Common myeloid progenitor, CD34-positive (primary cell): ENCODE measurements around the gene IRF9.

Experiments
- CTCF ChIA-PET: fragments of 350-600 bp; sonication (Branson Sonifier 250); formaldehyde crosslinking; loops from one replicate; lab custom pipeline; 2021; ENCODE audit warnings: antibody characterized with exemption; lab: Charles Lee
- POLR2A ChIA-PET: fragments of 350-600 bp; sonication (Branson Sonifier 250); formaldehyde crosslinking; loops from one replicate; lab custom pipeline; 2021; ENCODE audit warnings: antibody characterized with exemption; lab: Charles Lee
- DNase-seq, 3 donors: peaks; one replicate each; pipeline versions ENCODE4 v3.0.0 to v3.0.0-alpha.2; 2013
- H3K27ac ChIP-seq, 2 experiments: 1 replicate in 1 of 2; 2 replicates in 1 of 2; pipeline ENCODE4 v1.7.0; 2013; ENCODE audit warnings: inconsistent platforms in 2 of 2, low read length in 2 of 2, mild to moderate bottlenecking in 2 of 2, low read depth in 1 of 2, moderate library complexity in 1 of 2; ENCODE audit not compliant: severe bottlenecking in 2 of 2, insufficient read depth in 1 of 2, poor library complexity in 1 of 2
- H3K27me3 ChIP-seq, 5 experiments: replicated peaks in 2 of 5; 1 replicate in 3 of 5; 2 replicates in 2 of 5; pipeline versions ENCODE4 v1.6.1 to v1.7.0; 2013; ENCODE audit warnings: low read length in 4 of 5, mild to moderate bottlenecking in 2 of 5, moderate library complexity in 2 of 5, inconsistent platforms in 1 of 5; ENCODE audit not compliant: insufficient read depth in 5 of 5, control insufficient read depth in 4 of 5
- H3K36me3 ChIP-seq, 4 experiments: 1 replicate in 2 of 4; 2 replicates in 2 of 4; pipeline versions ENCODE4 v1.6.1 to v1.7.0; 2013; ENCODE audit warnings: low read length in 3 of 4, control low read depth in 1 of 4, mild to moderate bottlenecking in 1 of 4; ENCODE audit not compliant: control insufficient read depth in 4 of 4, insufficient read depth in 4 of 4
- H3K4me1 ChIP-seq, 4 experiments: 1 replicate in 3 of 4; 2 replicates in 1 of 4; pipeline versions ENCODE4 v1.6.1 to v1.7.1; 2013; ENCODE audit warnings: low read length in 3 of 4, mild to moderate bottlenecking in 3 of 4, control low read depth in 1 of 4, inconsistent platforms in 1 of 4, moderate library complexity in 1 of 4; ENCODE audit not compliant: control insufficient read depth in 4 of 4, insufficient read depth in 4 of 4; ENCODE audit errors: control extremely low read depth in 1 of 4
- H3K4me3 ChIP-seq, 7 experiments: 1 replicate in 4 of 7; 2 replicates in 3 of 7; pipeline versions ENCODE4 v1.5.1 to v1.7.0; 2013; ENCODE audit warnings: mild to moderate bottlenecking in 7 of 7, low read length in 6 of 7, moderate library complexity in 6 of 7, inconsistent platforms in 2 of 7, low read depth in 2 of 7, control low read depth in 1 of 7; ENCODE audit not compliant: insufficient read depth in 4 of 7, control insufficient read depth in 1 of 7; ENCODE audit errors: extremely low read depth in 1 of 7
- H3K9me3 ChIP-seq, 5 experiments: 1 replicate in 4 of 5; 2 replicates in 1 of 5; pipeline versions ENCODE4 v1.6.1 to v1.7.1; 2013; ENCODE audit warnings: low read length in 4 of 5, mild to moderate bottlenecking in 2 of 5, inconsistent platforms in 1 of 5, low read depth in 1 of 5, moderate library complexity in 1 of 5; ENCODE audit not compliant: control insufficient read depth in 4 of 5, insufficient read depth in 2 of 5; ENCODE audit errors: control extremely low read depth in 1 of 5
- WGBS: methylation state at CpG from one replicate; pipeline ENCODE4 v1.1.5; 2013; ENCODE audit not compliant: insufficient coverage; 5-methylcytosine and 5-hydroxymethylcytosine counted together

IRF9 gene

DNA sequence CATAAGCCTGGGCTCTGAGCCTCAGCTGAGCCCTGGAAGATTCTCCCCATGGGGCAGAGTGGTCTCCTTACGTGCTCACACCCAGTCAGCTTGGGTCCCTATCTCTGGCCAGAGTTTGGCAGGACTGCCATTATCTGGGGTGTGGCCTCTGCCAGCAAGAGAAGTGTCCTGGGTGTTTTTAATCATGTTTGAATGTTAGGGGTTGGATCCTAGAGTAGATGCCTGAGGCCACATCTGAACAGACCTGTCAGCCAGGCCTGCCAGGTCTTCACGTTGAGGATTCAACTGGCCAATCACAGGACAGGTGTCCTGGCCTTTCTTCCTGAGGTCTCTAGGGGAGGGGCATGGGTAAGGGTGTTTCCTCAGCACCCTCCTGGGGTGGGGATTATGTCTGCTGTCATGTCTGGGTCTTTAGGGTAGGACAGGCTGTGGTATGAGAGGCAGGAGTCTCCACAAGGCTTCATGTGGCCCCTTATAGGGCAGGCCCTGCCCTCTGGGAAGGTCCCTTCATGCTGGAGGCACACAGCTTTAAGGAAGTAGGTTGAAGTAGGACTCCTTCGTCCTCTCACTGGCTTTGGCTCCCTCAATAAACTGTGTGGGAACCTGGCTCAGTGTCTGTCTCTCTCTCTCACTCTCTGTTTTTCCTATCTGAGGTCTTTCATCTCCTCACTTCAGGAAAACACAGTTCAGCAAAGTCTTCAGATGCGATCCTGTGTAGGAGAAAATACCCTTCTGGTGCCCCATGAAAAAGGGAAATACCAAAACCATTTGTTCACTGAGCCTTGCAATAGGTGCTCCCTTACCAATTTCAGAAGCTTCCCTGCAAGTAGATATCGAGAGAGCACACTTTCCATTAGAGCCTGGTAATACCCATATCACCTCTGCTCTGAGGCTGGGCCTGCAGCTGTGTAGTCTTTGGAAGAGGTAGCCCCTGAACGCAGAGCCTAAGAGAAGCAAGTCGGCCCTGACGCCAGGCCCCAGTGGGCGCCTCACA lies 37.3 kb upstream of the IRF9 start:
- no peak overlapping the region for H3K4me3 ChIP-seq
- ChIA-PET POLR2A (interaction anchor here (1.8 kb wide), 1 partner anchor 8 kb away, joined by 5 read pairs; no protein-coding TSS in a partner anchor), CTCF (interaction anchor here (0.6 to 1.3 kb wide), 4 partner anchors 10 to 107 kb away, joined by 3 read pairs; partner anchors contain the start of gene IRF9)
- peaks cover 13 to 56% (median 41%) of the 10 kb centered on the region in 4 experiments for H3K36me3 ChIP-seq
- no peak for DNase-seq
- 92% methylated on average over 7 of the region's 9 CpGs for WGBS
- H3K27ac ChIP-seq, result peak overlapping the region in 1 of 2 experiments; percentile 14
- H3K9me3 ChIP-seq, result no peaks in the 10 kb centered on the region
- no peaks in the 10 kb centered on the region for H3K27me3 ChIP-seq
- H3K4me1 ChIP-seq, result no peaks in the 10 kb centered on the region

DNA sequence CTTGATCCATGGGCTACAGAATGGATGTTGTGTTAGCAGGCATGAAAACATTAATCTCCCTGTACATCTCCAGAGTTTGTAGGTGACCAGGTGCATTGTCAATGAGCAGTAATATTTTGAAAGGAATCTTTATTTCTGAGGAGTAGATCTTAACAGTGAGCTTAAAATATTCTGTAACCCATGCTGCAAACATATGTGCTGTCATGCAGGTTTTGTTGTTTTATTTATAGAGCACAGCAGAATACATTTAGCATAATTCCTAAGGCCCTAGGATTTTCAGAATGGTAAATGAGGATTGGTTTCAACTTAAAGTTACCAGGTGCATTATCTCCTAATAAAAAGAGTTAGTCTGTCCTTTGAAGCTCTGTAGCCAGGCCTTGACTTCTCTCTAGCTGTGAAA lies 34.1 kb upstream of the IRF9 start:
- ChIA-PET POLR2A (interaction anchor here (1.2 kb wide), 1 partner anchor 12 kb away, joined by 7 read pairs; the partner anchor contains the start of genes DCAF11 and NRL), CTCF (interaction anchor here (1.2 to 3.1 kb wide), 5 partner anchors 8 to 58 kb away, joined by 4 to 18 read pairs (median 5); partner anchors contain the start of genes DCAF11 and NRL)
- peaks cover 8 to 27% (median 17%) of the 10 kb centered on the region in 4 experiments for H3K36me3 ChIP-seq
- no peak overlapping the region for H3K27ac ChIP-seq
- DNase-seq, result no peak
- H3K9me3 ChIP-seq, result no peaks in the 10 kb centered on the region
- H3K27me3 ChIP-seq, result no peaks in the 10 kb centered on the region
- no peak overlapping the region for H3K4me3 ChIP-seq
- H3K4me1 ChIP-seq, result peaks cover 0 to 9% (median 4%) of the 10 kb centered on the region in 4 experiments

DNA sequence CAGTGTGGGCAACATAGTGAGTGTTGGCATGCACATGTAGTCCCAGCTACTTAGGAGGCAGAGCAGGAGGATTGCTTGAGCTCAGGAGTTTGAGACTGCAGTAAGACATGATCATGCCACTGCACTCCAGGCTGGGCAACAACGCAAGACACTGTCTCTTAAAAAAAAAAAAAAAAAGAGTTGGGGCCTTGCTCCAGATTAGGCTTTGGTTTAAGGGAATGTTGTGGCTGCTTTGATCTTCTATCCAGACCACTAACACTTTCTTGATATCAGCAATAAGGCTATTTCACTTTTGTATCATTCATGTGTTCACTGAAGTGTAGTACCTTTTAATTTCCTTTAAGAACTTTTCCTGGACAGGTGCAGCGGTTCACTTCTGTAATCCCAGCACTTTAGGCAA lies 33.4 kb upstream of the IRF9 start:
- CTCF ChIA-PET, result interaction anchor here (1.2 to 3.1 kb wide), 4 partner anchors 9 to 33 kb away, joined by 5 to 18 read pairs (median 8); partner anchors contain the start of genes DCAF11 and NRL
- POLR2A ChIA-PET, result no interaction called here

DNA sequence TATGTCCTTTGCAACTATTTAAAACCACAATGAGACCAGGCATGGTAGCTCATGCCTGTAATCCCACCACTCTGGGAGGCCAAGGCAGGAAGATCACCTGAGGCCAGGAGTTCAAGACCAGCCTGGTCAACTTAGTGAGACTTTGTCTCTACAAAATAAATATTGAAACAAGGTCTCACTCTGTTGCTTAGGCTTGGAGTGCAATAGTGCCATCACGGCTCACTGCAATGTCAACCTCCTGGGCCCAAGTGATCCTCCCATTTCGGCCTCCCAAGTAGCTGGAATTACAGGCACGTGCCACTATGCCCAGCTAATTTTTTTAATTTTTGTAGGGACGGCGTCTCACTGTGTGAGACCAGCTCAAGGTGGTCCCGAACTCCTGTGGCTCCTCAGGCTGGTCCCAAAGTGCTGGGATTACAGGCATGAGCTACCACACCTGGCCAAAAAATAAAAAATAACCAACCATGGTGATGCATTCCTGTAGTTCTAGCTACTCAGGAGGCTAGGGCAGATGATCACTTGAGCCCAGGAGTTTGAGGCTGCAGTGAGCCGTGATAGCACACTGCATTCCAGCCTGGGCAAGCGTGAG lies 31.6 kb upstream of the IRF9 start:
- no peaks in the 10 kb centered on the region for H3K27me3 ChIP-seq
- WGBS, result 96% methylated on average over 6 of the region's 8 CpGs
- ChIA-PET POLR2A (interaction anchor here (1.1 kb wide), 1 partner anchor 13 kb away, joined by 3 read pairs; no protein-coding TSS in a partner anchor), CTCF (interaction anchor here (1.6 to 5.7 kb wide), 2 partner anchors 12 to 20 kb away, joined by 4 to 46 read pairs; partner anchors contain the start of genes DCAF11 and NRL)
- peaks cover 0 to 1% (median 0%) of the 10 kb centered on the region in 4 experiments for H3K36me3 ChIP-seq
- no peak overlapping the region for H3K27ac ChIP-seq
- H3K9me3 ChIP-seq, result no peaks in the 10 kb centered on the region
- no peak overlapping the region for H3K4me3 ChIP-seq
- H3K4me1 ChIP-seq, result peaks cover 0 to 20% (median 10%) of the 10 kb centered on the region in 4 experiments
- no peak for DNase-seq

More for the DNA sequence above, 33.4 kb upstream of the IRF9 start:
- no peak overlapping the region for H3K27ac ChIP-seq
- peaks cover 0 to 16% (median 10%) of the 10 kb centered on the region in 4 experiments for H3K4me1 ChIP-seq
- H3K36me3 ChIP-seq, result peaks cover 7 to 19% (median 14%) of the 10 kb centered on the region in 4 experiments
- no peaks in the 10 kb centered on the region for H3K9me3 ChIP-seq
- no peak for DNase-seq
- no peaks in the 10 kb centered on the region for H3K27me3 ChIP-seq
- H3K4me3 ChIP-seq, result no peak overlapping the region
- WGBS, result 100% methylated on average over 2 of the region's 2 CpGs

DNA sequence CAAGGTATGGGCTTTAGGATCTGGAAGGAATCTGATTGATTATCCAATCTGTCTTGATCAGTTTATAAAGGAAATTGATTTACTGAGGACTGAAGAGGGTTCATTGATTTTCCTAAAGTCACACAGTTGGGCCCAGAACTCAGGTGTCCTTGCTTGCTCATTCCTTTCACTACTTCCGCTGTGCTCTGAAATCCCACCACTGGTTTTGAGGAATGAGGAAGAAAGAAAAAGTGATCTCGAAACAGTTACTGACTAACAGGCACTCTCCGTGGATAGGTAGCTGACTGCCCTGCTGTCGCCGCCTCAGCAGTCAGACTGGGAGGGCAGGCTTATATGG lies 30.7 kb upstream of the IRF9 start, which contains the start of gene FITM1:
Gene FITM1 (plus strand): TSS at position 280 of the 337 bp plus-strand sequence. CDS start 905 bp downstream, outside the sequence.
- no peaks in the 10 kb centered on the region for H3K36me3 ChIP-seq
- POLR2A ChIA-PET, result no interaction called here
- CTCF ChIA-PET, result interaction anchor here (1.6 to 5.7 kb wide), 2 partner anchors 13 to 21 kb away, joined by 4 to 46 read pairs; partner anchors contain the start of genes DCAF11 and NRL

DNA sequence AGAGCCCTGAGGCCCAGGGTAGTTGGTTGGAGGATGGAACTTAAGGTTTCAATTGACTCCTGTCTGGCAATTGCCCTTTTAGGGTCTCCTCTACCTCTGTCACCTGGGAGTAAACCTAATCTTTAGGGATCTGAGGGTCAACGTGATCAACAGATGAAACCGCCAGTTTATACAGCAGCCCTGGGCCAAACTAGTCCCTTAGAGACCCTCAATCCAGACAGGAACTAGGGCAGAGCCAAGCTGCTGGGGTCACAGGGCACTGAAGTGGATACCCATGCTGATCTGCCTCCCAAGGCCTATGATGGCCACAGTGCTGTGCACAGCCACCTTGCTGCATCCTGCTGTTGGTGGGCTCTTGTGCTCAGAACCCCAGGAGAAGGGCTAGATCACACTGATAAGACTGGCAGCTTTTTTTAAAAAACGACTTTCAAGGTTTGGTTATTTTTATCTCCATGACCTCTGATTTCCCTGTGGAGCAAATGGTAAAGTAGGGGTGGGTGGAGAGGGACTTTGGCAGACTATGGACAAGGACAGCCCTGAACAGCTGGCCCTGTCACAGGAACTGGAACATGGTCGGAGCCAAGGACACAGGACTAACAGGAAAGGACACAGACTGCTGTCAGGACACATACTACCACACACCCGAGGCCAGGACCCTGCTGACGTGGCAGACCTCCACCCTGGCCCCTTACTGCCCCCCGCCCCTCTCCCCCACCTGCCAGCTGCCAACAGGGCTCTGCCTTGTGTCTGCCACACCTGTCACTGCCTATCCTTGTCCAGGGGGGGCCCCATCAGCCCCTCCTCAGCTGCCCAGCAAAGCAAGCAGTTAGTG lies 30.1 kb upstream of the IRF9 start:
- Histone ChIP-seq H3K4me1 (peaks cover 0 to 26% (median 15%) of the 10 kb centered on the region in 4 experiments), H3K9me3 (no peaks in the 10 kb centered on the region), H3K36me3 (no peaks in the 10 kb centered on the region), H3K4me3 (no peak overlapping the region), H3K27me3 (no peaks in the 10 kb centered on the region), H3K27ac (no peak overlapping the region)
- ChIA-PET POLR2A (no interaction called here), CTCF (interaction anchor here (1.6 to 5.7 kb wide), 4 partner anchors 10 to 29 kb away, joined by 4 to 46 read pairs (median 10); partner anchors contain the start of genes DCAF11, EMC9, IRF9 and NRL)
- no peak for DNase-seq
- 88% methylated on average over 7 of the region's 7 CpGs for WGBS

More for the DNA sequence above, 30.7 kb upstream of the IRF9 start, which contains the start of gene FITM1:
- Histone ChIP-seq H3K4me1 (peaks cover 0 to 22% (median 12%) of the 10 kb centered on the region in 4 experiments), H3K27me3 (no peaks in the 10 kb centered on the region), H3K9me3 (no peaks in the 10 kb centered on the region), H3K4me3 (no peak within 1 kb of the TSS), H3K27ac (no peak within 1 kb of the TSS)
- 92% methylated on average over 4 of the region's 5 CpGs for WGBS
- DNase-seq, result no peak
